H1 (cell line): ENCODE measurements around the gene CIPC. TPM values are rescaled to one million over a fixed set of nuclear protein-coding genes. Genes with fewer than 3 reads are reported as not detected.

Source experiments
- CHD1 ChIP-seq: IDR thresholded peaks from 2 replicates; pipeline ENCODE4 v1.6.1; 2012; ENCODE audit warnings: low read depth, low read length, improper control_type of control experiment
- CHD7 ChIP-seq: fragments of 300-600 bp; sonication (generic); IDR thresholded peaks from 2 replicates; pipeline ENCODE4 v1.7.1; 2012; ENCODE audit warnings: low read length, moderate library complexity, mild to moderate bottlenecking, inconsistent platforms; ENCODE audit not compliant: insufficient replicate concordance
- KDM1A ChIP-seq: fragments of 200-600, 300-600 bp; sonication (generic); IDR thresholded peaks from 2 replicates; pipeline ENCODE4 v1.7.1; 2016; ENCODE audit warnings: mild to moderate bottlenecking, low read length, borderline replicate concordance
- NANOG ChIP-seq: IDR thresholded peaks from 2 replicates; pipeline ENCODE4 v1.6.1; 2011; ENCODE audit warnings: low read length, low read depth, mild to moderate bottlenecking, inconsistent platforms; ENCODE audit not compliant: insufficient read depth, poor library complexity, severe bottlenecking
- NRF1 ChIP-seq: IDR thresholded peaks from 2 replicates; pipeline ENCODE4 v1.6.1; 2011; ENCODE audit warnings: mild to moderate bottlenecking, low read depth, low read length, improper control_type of control experiment
- RFX5 ChIP-seq: IDR thresholded peaks from 2 replicates; pipeline ENCODE4 v1.6.1; 2011; ENCODE audit warnings: low read depth, low read length, improper control_type of control experiment, borderline replicate concordance
- SP4 ChIP-seq: IDR thresholded peaks from 2 replicates; pipeline ENCODE4 v1.6.1; 2012; ENCODE audit warnings: low read length, inconsistent platforms
- TAF7 ChIP-seq: optimal IDR thresholded peaks from 2 replicates; pipeline ENCODE3; 2011; ENCODE audit warnings: low read depth, mild to moderate bottlenecking, inconsistent platforms, low read length, moderate library complexity, borderline replicate concordance
- polyA plus RNA-seq, 7 experiments: library from polyadenylated mRNA; depleted of rRNA in 3 of 7; stranded (reverse) in 5 of 7; unstranded in 2 of 7; fragments of >200 nt in 5 of 7; fragments of 200-250 nt in 2 of 7; gene quantifications; 1 replicate in 5 of 7; 2 replicates in 1 of 7; 4 replicates in 1 of 7; pipeline versions ENCODE4 v1.2.1 to v1.2.3, GENCODE V29; 2011 to 2013; ENCODE audit warnings: missing spikeins in 2 of 7, mixed read lengths in 2 of 7
- total RNA-seq: library from RNA; stranded (reverse); fragmentation: NEBNext Ultra II Directional; extraction: Animal tissue kit (Norgen Biotek cat#: 25700); gene quantifications from 2 replicates; pipeline ENCODE4 v1.2.1, GENCODE V29; 2021

CIPC gene
- total and polyA plus RNA-seq, 2 of the 8 experiments (the other 6 are each of a cell fraction or from before 2014, with no cell fraction given), result 13.9 to 32.7 TPM

GRCh38 chr14:77102154-77102553 is 4.1 kb downstream of the CIPC start (continued):
- no peak for TF ChIP-seq CHD7
- TF ChIP-seq NRF1, result no peak
- no peak for TF ChIP-seq TAF7
- TF ChIP-seq NANOG, result no peak
- no peak for TF ChIP-seq SP4
- no peak for TF ChIP-seq KDM1A
- TF ChIP-seq RFX5, result no peak
- TF ChIP-seq CHD1, result no peak
